HG02623 (cell line): ENCODE measurements around the gene SPEG.

Source experiments
- ATAC-seq: cut with Tn5 transposase; IDR thresholded peaks from one replicate; pipeline ENCODE4 v1.9.1; 2021; ENCODE audit warnings: moderate library complexity; ENCODE audit not compliant: unreplicated experiment

The SPEG gene

GRCh38 chr2:219542931-219543595, 108.4 kb downstream of the SPEG start:
- peak; percentile 28 for ATAC-seq

- peak; percentile 73 for ATAC-seq
Observed at GRCh38 chr2:219543596-219544358, 109.1 kb downstream of the SPEG start, which contains the start of the genes CHPF and TMEM198. Gene CHPF, minus strand, starts transcription at chr2:219543809. Its CDS starts 271 bp downstream, at chr2:219543538. Gene TMEM198, plus strand, starts transcription at chr2:219544028. Its CDS starts 700 bp downstream, at chr2:219544728.

- no peak for ATAC-seq
Observed at GRCh38 chr2:219544567-219544966, 109.9 kb downstream of the SPEG start.

GRCh38 chr2:219545295-219545942, 110.8 kb downstream of the SPEG start:
- ATAC-seq, result no peak

- no peak for ATAC-seq
Observed at GRCh38 chr2:219545943-219546352, 111.3 kb downstream of the SPEG start.

- ATAC-seq, result no peak
Observed at GRCh38 chr2:219547621-219548020, 113.0 kb downstream of the SPEG start.
